ENCODE results near the gene FBXO21. TPM values are rescaled to one million over a fixed set of nuclear protein-coding genes. Genes with fewer than 3 reads are reported as not detected.

The FBXO21 gene
- total RNA-seq, 1 experiment from 2014 or later: 37.8 TPM

DNA sequence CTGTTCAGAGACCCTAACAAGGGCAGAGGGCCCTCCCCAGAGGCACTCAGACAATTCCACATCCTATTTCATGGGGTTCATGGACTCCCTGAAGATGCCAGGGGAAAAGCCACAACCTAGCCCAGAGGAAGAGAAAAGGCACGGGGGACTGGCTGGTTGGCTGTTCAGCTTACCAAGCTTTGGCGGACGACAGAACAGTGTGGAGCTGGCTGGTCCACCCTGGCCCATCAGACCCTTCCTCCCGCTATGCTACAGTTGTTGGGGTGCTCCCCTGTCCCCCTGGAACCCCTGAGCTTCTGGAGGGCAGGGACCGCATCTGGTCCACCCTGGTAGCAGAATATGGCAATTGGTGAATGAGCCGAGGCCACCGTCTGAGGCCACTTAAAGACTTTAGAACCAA is 97.4 kb downstream of the FBXO21 start:
- no TSS peak for BruUV-seq (replicated peaks)
- no peaks in the 10 kb centered on the region; the same call in 1 of the 2 replicates for H3K9me3 ChIP-seq (ENCODE audit: control insufficient read depth, insufficient read depth, low read depth, low read length)
- H3K27me3 ChIP-seq (ENCODE audit: control insufficient read depth, insufficient read depth, low read length): peaks cover 6% of the 10 kb centered on the region
- intact Hi-C loops (cut with micrococcal nuclease; ENCODE audit: unreplicated experiment): no loop called here
- H3K4me1 ChIP-seq (ENCODE audit: control insufficient read depth, insufficient read depth, low read length): no peaks in the 10 kb centered on the region
- in situ Hi-C loops (cut with HindIII; ENCODE audit: low pct_unique_long_range_greater_than_20kb, low sequenced_read_pairs): no loop called here
- CTCF ChIA-PET: no interaction called here
- no peak overlapping the region for H3K27ac ChIP-seq (ENCODE audit: low read length)
- DNase-seq (ENCODE audit: low read depth, low spot score): no peak
- POLR2A ChIA-PET: no interaction called here
- no peak for ATAC-seq
- TF ChIP-seq, protein P1, sequence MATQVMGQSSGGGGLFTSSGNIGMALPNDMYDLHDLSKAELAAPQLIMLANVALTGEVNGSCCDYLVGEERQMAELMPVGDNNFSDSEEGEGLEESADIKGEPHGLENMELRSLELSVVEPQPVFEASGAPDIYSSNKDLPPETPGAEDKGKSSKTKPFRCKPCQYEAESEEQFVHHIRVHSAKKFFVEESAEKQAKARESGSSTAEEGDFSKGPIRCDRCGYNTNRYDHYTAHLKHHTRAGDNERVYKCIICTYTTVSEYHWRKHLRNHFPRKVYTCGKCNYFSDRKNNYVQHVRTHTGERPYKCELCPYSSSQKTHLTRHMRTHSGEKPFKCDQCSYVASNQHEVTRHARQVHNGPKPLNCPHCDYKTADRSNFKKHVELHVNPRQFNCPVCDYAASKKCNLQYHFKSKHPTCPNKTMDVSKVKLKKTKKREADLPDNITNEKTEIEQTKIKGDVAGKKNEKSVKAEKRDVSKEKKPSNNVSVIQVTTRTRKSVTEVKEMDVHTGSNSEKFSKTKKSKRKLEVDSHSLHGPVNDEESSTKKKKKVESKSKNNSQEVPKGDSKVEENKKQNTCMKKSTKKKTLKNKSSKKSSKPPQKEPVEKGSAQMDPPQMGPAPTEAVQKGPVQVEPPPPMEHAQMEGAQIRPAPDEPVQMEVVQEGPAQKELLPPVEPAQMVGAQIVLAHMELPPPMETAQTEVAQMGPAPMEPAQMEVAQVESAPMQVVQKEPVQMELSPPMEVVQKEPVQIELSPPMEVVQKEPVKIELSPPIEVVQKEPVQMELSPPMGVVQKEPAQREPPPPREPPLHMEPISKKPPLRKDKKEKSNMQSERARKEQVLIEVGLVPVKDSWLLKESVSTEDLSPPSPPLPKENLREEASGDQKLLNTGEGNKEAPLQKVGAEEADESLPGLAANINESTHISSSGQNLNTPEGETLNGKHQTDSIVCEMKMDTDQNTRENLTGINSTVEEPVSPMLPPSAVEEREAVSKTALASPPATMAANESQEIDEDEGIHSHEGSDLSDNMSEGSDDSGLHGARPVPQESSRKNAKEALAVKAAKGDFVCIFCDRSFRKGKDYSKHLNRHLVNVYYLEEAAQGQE (IDR thresholded peaks at IDR 0.05; ENCODE audit: insufficient read depth in 1 of 2, low read depth in 2 of 2, low read length in 1 of 2): no peak
- TF ChIP-seq SIN3A (IDR thresholded peaks at IDR 0.05; ENCODE audit: borderline replicate concordance, insufficient read depth, low read depth, low read length) (no peak), CTCF (IDR thresholded peaks at IDR 0.05) (no peak), POLR2AphosphoS5 (IDR thresholded peaks at IDR 0.05; ENCODE audit: low read depth, low read length) (no peak), TCF7L2 (IDR thresholded peaks at IDR 0.05; ENCODE audit: low read depth, low read length) (no peak)
- H3K4me3 ChIP-seq (ENCODE audit: low read depth in 2 of 2, low read length in 2 of 2): no peak overlapping the region
- no peaks in the 10 kb centered on the region for H3K36me3 ChIP-seq (ENCODE audit: control insufficient read depth, insufficient read depth, low read length)

DNA sequence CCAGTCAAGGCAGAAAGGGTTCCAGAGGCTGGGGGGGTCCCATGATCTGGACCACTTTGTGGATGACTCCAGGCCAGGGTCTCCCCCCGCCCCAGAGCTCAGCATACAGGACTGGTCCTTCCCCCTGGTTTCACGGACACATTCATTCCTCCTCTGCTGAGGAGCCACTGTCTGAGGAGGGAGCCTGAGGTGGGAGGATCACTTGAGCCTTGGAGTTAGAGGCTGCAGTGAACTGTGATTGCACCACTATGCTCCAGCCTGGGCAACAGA is 97.8 kb downstream of the FBXO21 start:
- Histone ChIP-seq H3K27me3 (ENCODE audit: control insufficient read depth, insufficient read depth, low read length) (peaks cover 2% of the 10 kb centered on the region), H3K27ac (ENCODE audit: low read length) (no peak overlapping the region), H3K9me3 (ENCODE audit: control insufficient read depth, insufficient read depth, low read depth, low read length) (no peaks in the 10 kb centered on the region; the same call in 1 of the 2 replicates), H3K4me3 (ENCODE audit: low read depth in 2 of 2, low read length in 2 of 2) (no peak overlapping the region), H3K36me3 (ENCODE audit: control insufficient read depth, insufficient read depth, low read length) (no peaks in the 10 kb centered on the region), H3K4me1 (ENCODE audit: control insufficient read depth, insufficient read depth, low read length) (no peaks in the 10 kb centered on the region)
- TF ChIP-seq TCF7L2 (IDR thresholded peaks at IDR 0.05; ENCODE audit: low read depth, low read length) (no peak), POLR2AphosphoS5 (IDR thresholded peaks at IDR 0.05; ENCODE audit: low read depth, low read length) (no peak), CTCF (IDR thresholded peaks at IDR 0.05) (no peak), SIN3A (IDR thresholded peaks at IDR 0.05; ENCODE audit: borderline replicate concordance, insufficient read depth, low read depth, low read length) (no peak)
- TF ChIP-seq, protein P1 (IDR thresholded peaks at IDR 0.05; ENCODE audit: insufficient read depth in 1 of 2, low read depth in 2 of 2, low read length in 1 of 2): no peak
- ChIA-PET CTCF (no interaction called here), POLR2A (no interaction called here)
- DNase-seq (ENCODE audit: low read depth, low spot score): no peak
- BruUV-seq (replicated peaks): no TSS peak
- ATAC-seq: 0 out of 2 replicates have a peak, but pooled peaks have one; percentile 35
- in situ Hi-C loops (cut with HindIII; ENCODE audit: low pct_unique_long_range_greater_than_20kb, low sequenced_read_pairs) (no loop called here), intact Hi-C loops (cut with micrococcal nuclease; ENCODE audit: unreplicated experiment) (no loop called here)

Other genes starting within 250 kb of the FBXO21 start
- gene TESC, start 91.1 kb downstream of the FBXO21 start, total RNA-seq (2021; ENCODE audit: unreplicated experiment): 0.95 TPM
- gene NOS1, start 171.2 kb upstream of the FBXO21 start, total RNA-seq (2021; ENCODE audit: unreplicated experiment): 0.03 TPM